Activated T-helper 17 cell treated with anti-CD3 and anti-CD28 coated beads, Interleukin-2, amount 50 U/mL, for 72 hours (primary cell): ENCODE results near the gene TCF7L1. TPM values are rescaled to one million over a fixed set of nuclear protein-coding genes. Genes with fewer than 3 reads are reported as not detected.

ENCODE experiments used
- ATAC-seq: fragments of 150-1000 bp; cut with Tn5 transposase; replicated peaks from 2 replicates; pipeline ENCODE4 v1.10.0; 2021; ENCODE audit warnings: mild to moderate bottlenecking, moderate library complexity
- H3K27ac Mint-ChIP-seq: one replicate; pipeline ENCODE4 v1.8.0; 2022; ENCODE audit warnings: mixed read lengths
- H3K27me3 Mint-ChIP-seq: one replicate; pipeline ENCODE4 v1.8.0; 2022; ENCODE audit warnings: mixed read lengths
- H3K36me3 Mint-ChIP-seq: one replicate; pipeline ENCODE4 v1.8.0; 2022; ENCODE audit warnings: low read depth, mild to moderate bottlenecking, mixed read lengths
- H3K4me1 Mint-ChIP-seq: one replicate; pipeline ENCODE4 v1.8.0; 2022; ENCODE audit warnings: mixed read lengths
- H3K4me3 Mint-ChIP-seq: one replicate; pipeline ENCODE4 v1.8.0; 2022; ENCODE audit warnings: mild to moderate bottlenecking, mixed read lengths
- H3K9me3 Mint-ChIP-seq: one replicate; pipeline ENCODE4 v1.8.0; 2022; ENCODE audit warnings: mixed read lengths
- total RNA-seq, 2 donors: library from RNA; stranded (reverse); gene quantifications; one replicate each; pipeline ENCODE4 v1.2.3, GENCODE V29; 2022

TCF7L1 gene
- total RNA-seq, 2 donors from 2014 or later = not detected

GRCh38 chr2:85246348-85246747 is 113.2 kb downstream of the TCF7L1 start:
- Mint-ChIP-seq H3K27me3 (peaks cover 7% of the 10 kb centered on the region), H3K4me3 (no peak overlapping the region), H3K4me1 (no peaks in the 10 kb centered on the region), H3K9me3 (no peaks in the 10 kb centered on the region), H3K36me3 (no peaks in the 10 kb centered on the region), H3K27ac (no peak overlapping the region)
- no peak for ATAC-seq

DNA sequence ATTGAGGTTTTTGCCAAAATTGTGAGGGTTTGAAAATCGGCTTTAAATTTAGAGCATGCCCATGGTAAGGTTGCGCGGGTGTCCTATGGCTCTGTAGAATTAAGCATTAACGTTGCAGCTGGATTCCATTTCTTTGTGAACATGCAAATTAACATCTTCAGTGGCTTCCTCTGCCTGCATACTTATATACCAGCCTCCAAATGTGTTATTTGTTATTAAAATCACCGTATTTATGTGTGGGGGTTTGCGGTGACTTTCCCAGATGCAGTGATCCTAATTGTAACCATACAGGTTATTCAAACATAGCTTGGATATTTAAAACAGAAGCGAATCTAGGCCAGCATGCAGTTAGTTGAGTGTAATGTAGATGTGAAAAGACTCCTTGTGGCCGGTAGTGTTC is 114.4 kb downstream of the TCF7L1 start:
- no peaks in the 10 kb centered on the region for H3K4me1 Mint-ChIP-seq
- H3K36me3 Mint-ChIP-seq = no peaks in the 10 kb centered on the region
- H3K27me3 Mint-ChIP-seq = peaks cover 7% of the 10 kb centered on the region
- H3K27ac Mint-ChIP-seq = no peak overlapping the region
- no peaks in the 10 kb centered on the region for H3K9me3 Mint-ChIP-seq
- no peak overlapping the region for H3K4me3 Mint-ChIP-seq
- ATAC-seq = no peak

DNA sequence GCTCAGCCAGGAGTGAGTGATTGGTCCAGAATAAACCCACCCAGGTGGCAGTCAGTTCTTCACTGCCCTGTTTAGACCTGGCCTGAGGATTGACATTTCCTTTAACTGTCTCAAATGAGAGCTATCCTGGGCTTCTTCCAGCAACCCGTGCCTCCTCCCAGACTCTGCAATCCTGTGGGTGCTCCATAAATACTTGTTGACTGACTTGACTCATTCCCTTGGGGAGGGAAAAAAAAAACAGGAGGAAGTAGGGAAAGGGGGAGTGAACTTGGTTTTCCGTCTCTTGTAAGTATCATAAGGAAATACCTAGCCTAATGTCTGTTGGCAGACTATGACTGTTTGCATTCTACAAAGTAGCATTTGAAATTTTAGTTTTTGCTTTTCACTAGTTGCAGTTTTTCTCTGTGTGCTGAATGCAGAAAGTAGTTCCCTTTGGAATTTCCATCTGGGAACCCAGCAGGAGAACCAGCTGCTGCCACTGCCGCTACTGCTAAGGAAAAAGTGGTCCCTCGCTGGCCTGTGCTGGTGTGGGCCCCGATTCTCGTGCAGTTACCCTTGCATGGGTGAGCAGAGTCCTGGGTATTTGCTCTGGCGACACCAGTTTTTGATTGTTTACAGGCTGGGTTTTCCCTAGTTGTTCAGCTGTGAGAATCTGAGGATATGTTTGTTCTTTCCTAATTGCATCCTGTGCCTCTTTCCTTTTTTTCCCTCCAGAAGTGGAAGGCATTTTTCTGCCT is 115.7 kb downstream of the TCF7L1 start:
- no peak for ATAC-seq
- Mint-ChIP-seq H3K4me3 (no peak overlapping the region), H3K27me3 (peaks cover 4% of the 10 kb centered on the region), H3K36me3 (no peaks in the 10 kb centered on the region), H3K4me1 (no peaks in the 10 kb centered on the region), H3K9me3 (no peaks in the 10 kb centered on the region), H3K27ac (no peak overlapping the region)

- H3K36me3 Mint-ChIP-seq = no peaks in the 10 kb centered on the region
- no peaks in the 10 kb centered on the region for H3K9me3 Mint-ChIP-seq
- no peak for ATAC-seq
- H3K27me3 Mint-ChIP-seq = no peaks in the 10 kb centered on the region
- H3K4me3 Mint-ChIP-seq = no peak overlapping the region
- no peak overlapping the region for H3K27ac Mint-ChIP-seq
- H3K4me1 Mint-ChIP-seq = no peaks in the 10 kb centered on the region
Observed at GRCh38 chr2:85250045-85250444, 116.9 kb downstream of the TCF7L1 start.

DNA sequence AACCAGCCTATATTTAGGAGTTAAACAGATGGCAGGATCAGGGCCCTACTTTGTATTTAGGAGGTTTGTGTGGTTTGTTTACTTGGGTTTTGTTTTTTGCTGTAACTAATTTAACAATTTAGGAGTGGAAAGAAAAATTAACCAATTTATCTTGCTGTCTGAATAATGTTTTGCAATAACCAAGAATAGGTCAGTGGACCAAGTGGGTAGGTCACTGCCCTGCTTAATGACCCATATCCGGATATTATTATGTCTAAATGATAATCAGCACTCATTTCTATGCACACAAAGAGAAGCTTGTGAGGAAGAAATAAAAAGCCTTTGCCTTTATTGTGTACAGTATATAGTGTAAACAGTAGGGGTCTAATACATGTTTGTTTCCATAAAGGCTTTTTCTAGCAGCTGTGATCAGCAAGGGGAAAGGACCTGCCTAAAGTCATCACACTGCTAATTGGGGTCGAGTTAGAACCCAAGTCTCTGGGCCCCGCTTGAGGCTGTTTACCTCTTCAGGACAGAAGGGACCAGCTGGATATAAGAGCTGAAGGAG is 118.0 kb downstream of the TCF7L1 start:
- Mint-ChIP-seq H3K27me3 (no peaks in the 10 kb centered on the region), H3K4me3 (no peak overlapping the region), H3K27ac (no peak overlapping the region), H3K9me3 (no peaks in the 10 kb centered on the region), H3K4me1 (no peaks in the 10 kb centered on the region), H3K36me3 (no peaks in the 10 kb centered on the region)
- no peak for ATAC-seq

- no peaks in the 10 kb centered on the region for H3K4me1 Mint-ChIP-seq
- no peak for ATAC-seq
- H3K27ac Mint-ChIP-seq = no peak overlapping the region
- no peaks in the 10 kb centered on the region for H3K36me3 Mint-ChIP-seq
- no peaks in the 10 kb centered on the region for H3K9me3 Mint-ChIP-seq
- no peaks in the 10 kb centered on the region for H3K27me3 Mint-ChIP-seq
- no peak overlapping the region for H3K4me3 Mint-ChIP-seq
Observed at GRCh38 chr2:85253890-85254289, 120.7 kb downstream of the TCF7L1 start.

- Mint-ChIP-seq H3K4me3 (no peak overlapping the region), H3K36me3 (no peaks in the 10 kb centered on the region), H3K27me3 (no peaks in the 10 kb centered on the region), H3K4me1 (no peaks in the 10 kb centered on the region), H3K9me3 (no peaks in the 10 kb centered on the region), H3K27ac (no peak overlapping the region)
- no peak for ATAC-seq
Observed at GRCh38 chr2:85254540-85255300, 121.5 kb downstream of the TCF7L1 start.

DNA sequence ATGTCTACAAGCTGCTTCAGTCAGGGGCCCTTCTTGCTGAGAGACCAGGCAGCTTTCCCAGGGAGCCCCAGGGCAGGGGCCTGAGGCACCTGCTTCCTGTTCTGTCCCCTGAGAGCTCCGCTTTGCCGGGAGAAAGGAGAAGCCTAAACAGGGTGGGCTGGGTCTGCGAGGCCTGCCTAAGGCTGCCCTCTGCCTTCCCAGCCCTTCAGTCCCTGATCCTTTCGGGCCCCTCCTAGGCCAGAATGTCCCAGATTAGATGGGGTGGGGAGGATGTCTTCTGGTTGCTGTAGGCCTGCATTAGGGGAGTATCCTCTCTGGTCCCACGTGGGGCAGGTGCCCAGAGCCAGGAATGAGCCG is 122.2 kb downstream of the TCF7L1 start:
- no peaks in the 10 kb centered on the region for H3K27me3 Mint-ChIP-seq
- ATAC-seq = no peak
- no peaks in the 10 kb centered on the region for H3K9me3 Mint-ChIP-seq
- no peaks in the 10 kb centered on the region for H3K36me3 Mint-ChIP-seq
- no peaks in the 10 kb centered on the region for H3K4me1 Mint-ChIP-seq
- no peak overlapping the region for H3K4me3 Mint-ChIP-seq
- H3K27ac Mint-ChIP-seq = no peak overlapping the region

- Mint-ChIP-seq H3K9me3 (no peaks in the 10 kb centered on the region), H3K36me3 (no peaks in the 10 kb centered on the region), H3K4me1 (no peaks in the 10 kb centered on the region), H3K4me3 (no peak overlapping the region), H3K27me3 (no peaks in the 10 kb centered on the region), H3K27ac (no peak overlapping the region)
- ATAC-seq = no peak
Observed at GRCh38 chr2:85255813-85256594, 122.8 kb downstream of the TCF7L1 start.

- H3K9me3 Mint-ChIP-seq = no peaks in the 10 kb centered on the region
- H3K4me1 Mint-ChIP-seq = no peaks in the 10 kb centered on the region
- H3K36me3 Mint-ChIP-seq = no peaks in the 10 kb centered on the region
- H3K4me3 Mint-ChIP-seq = no peak overlapping the region
- ATAC-seq = no peak
- H3K27ac Mint-ChIP-seq = no peak overlapping the region
- H3K27me3 Mint-ChIP-seq = no peaks in the 10 kb centered on the region
Observed at GRCh38 chr2:85257359-85257969, 124.3 kb downstream of the TCF7L1 start.

DNA sequence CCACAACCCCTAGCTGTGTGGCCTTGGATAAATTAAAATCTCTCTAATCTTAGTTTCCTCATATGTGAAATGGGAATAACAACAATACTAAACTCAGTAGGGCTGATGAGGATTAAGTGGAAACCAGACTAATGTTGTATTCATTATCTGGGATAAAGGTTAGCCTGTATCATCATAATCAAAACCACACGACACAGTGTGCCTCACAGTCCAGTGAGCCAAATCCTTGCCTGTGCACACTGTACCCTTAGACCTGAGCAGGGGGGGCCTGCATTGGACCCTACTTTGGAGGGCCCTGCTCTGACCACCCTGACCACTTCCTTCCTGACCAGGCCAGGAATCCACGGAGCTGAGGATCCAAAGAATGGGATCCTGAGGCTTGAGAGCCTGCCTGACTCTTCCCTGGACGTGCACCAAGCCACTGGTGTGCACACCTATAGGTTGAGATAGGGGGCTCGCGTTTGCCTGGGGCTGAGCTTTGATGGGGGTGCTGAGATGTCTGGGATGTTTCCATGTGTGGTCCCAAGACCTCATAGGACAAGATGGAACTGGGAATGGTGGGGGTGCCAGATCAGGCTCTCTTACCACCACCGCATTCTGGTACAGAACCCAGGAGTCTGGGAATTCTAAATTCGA is 124.9 kb downstream of the TCF7L1 start:
- no peaks in the 10 kb centered on the region for H3K36me3 Mint-ChIP-seq
- no peak overlapping the region for H3K4me3 Mint-ChIP-seq
- no peak overlapping the region for H3K27ac Mint-ChIP-seq
- no peaks in the 10 kb centered on the region for H3K4me1 Mint-ChIP-seq
- no peaks in the 10 kb centered on the region for H3K9me3 Mint-ChIP-seq
- no peaks in the 10 kb centered on the region for H3K27me3 Mint-ChIP-seq
- no peak for ATAC-seq

DNA sequence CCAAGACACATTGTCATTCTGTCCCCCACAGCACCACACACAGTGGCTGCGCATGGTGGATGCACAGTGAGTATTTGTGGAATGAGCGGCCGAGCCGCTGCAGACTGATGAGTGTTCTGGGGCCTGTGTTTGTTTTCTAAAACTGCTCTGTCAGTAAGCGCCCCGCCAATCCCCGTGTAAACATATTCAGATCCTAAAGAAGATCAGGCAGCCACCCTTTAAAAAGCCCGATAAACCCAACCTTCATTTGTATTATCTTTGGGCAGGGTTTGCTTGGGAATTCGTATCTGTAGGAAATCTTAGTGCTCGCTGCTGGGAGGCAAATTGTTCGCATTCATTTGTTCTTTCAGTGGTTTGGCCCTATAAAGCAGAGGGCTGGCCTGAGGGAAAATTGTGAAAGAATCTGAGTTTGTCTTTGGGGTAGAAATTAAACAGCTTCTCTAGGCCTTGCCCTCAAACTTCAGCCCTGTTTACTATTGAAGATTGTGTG is 126.0 kb downstream of the TCF7L1 start:
- H3K36me3 Mint-ChIP-seq = no peaks in the 10 kb centered on the region
- H3K9me3 Mint-ChIP-seq = no peaks in the 10 kb centered on the region
- ATAC-seq = no peak
- no peaks in the 10 kb centered on the region for H3K4me1 Mint-ChIP-seq
- peaks cover 3% of the 10 kb centered on the region for H3K27me3 Mint-ChIP-seq
- no peak overlapping the region for H3K27ac Mint-ChIP-seq
- no peak overlapping the region for H3K4me3 Mint-ChIP-seq

DNA sequence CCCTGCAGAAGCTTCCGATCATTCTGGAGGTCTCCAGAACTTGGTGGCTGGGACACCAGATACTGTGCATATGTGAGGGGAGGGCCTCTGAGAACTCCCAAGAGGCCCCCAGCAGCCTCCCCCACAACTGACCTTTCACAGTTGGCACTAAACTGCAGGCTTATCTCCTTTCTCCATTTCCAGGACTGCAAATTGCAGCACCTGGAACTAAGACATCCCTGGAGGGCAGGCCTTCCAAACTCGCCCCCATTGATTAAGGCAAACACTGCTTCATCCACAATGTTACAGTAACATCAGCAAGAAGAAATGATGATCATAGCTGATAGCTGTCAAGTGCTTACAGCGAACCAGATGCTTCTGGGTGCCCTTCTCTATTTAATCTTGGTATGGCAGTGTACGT is 126.7 kb downstream of the TCF7L1 start:
- Mint-ChIP-seq H3K9me3 (no peaks in the 10 kb centered on the region), H3K4me3 (no peak overlapping the region), H3K27me3 (peaks cover 3% of the 10 kb centered on the region), H3K27ac (no peak overlapping the region), H3K4me1 (no peaks in the 10 kb centered on the region), H3K36me3 (no peaks in the 10 kb centered on the region)
- ATAC-seq = no peak

DNA sequence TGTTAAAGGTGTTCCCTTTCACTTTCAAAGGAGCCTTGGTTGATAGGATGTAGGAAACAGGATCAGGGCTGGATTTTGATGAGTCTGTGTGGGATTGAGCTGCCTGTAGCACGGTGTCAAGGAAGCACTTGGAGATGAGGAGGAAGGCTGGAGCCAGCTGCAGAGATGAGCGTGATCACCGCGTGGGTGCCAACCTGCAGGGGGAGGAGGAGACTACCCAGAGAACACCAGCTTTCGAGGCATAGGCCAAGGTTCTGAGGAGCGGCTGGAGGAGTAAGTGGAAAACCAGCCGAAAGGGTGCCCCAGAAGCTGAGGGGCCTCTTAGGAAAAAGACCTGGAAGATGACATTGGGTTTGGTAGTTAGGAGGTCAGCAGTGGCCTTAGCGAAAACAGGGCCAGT is 130.4 kb downstream of the TCF7L1 start:
- H3K36me3 Mint-ChIP-seq = no peaks in the 10 kb centered on the region

More for the DNA sequence above, 130.4 kb downstream of the TCF7L1 start:
- Mint-ChIP-seq H3K9me3 (no peaks in the 10 kb centered on the region), H3K27me3 (peaks cover 3% of the 10 kb centered on the region), H3K4me1 (no peaks in the 10 kb centered on the region), H3K4me3 (no peak overlapping the region), H3K27ac (no peak overlapping the region)
- ATAC-seq = no peak
